K562 (cell line): ENCODE measurements around the gene GJE1. TPM values are rescaled to one million over a fixed set of nuclear protein-coding genes. Genes with fewer than 3 reads are reported as not detected.
A peak's percentile ranks its signal among the peaks of the same experiment; 100 is the strongest.

Experiments used
- CREB1 ChIP-seq, 2 experiments: sonication (generic) in 1 of 2; formaldehyde crosslinking in 1 of 2; IDR thresholded peaks; 2 replicates each; pipeline versions ENCODE4 v1.6.1 to v1.8.0; 2012 to 2022; ENCODE audit warnings: inconsistent platforms in 1 of 2, mild to moderate bottlenecking in 1 of 2, missing genetic modification reagents in 1 of 2, moderate library complexity in 1 of 2
- FOXO4 ChIP-seq: fragments of 450-650 bp; formaldehyde crosslinking; IDR thresholded peaks from 2 replicates; pipeline ENCODE4 v1.4.0; 2020; ENCODE audit warnings: mild to moderate bottlenecking, moderate library complexity
- MCM5 ChIP-seq: fragments of 450-650 bp; IDR thresholded peaks from 2 replicates; pipeline ENCODE4 v1.6.1; 2016; ENCODE audit warnings: low read depth
- MTA3 ChIP-seq: fragments of 450-650 bp; formaldehyde crosslinking; IDR thresholded peaks from 2 replicates; pipeline ENCODE4 v1.6.1; 2017; ENCODE audit warnings: mild to moderate bottlenecking, borderline replicate concordance
- RBM17 ChIP-seq: fragments of 200-400 bp; formaldehyde crosslinking; IDR thresholded peaks from 2 replicates; pipeline ENCODE4 v1.6.1; 2017; ENCODE audit warnings: low read depth, mild to moderate bottlenecking, low read length, borderline replicate concordance
- TEAD2 ChIP-seq: fragments of 450-650 bp; IDR thresholded peaks from 2 replicates; pipeline ENCODE4 v1.6.1; 2016; ENCODE audit warnings: missing genetic modification characterization, control low read depth, missing compliant biosample characterization
- ZBTB8A ChIP-seq: fragments of 450-650 bp; IDR thresholded peaks from 2 replicates; pipeline ENCODE4 v1.6.1; 2018; ENCODE audit warnings: mild to moderate bottlenecking, moderate library complexity; ENCODE audit not compliant: partially characterized antibody
- ZNF263 ChIP-seq: sonication (generic); formaldehyde crosslinking; IDR thresholded peaks from 2 replicates; pipeline ENCODE4 v1.8.0; 2022; ENCODE audit warnings: mild to moderate bottlenecking, missing genetic modification reagents, borderline replicate concordance
- ZNF398 ChIP-seq: fragments of 250-450 bp; sonication (Bioruptor Pico); IDR thresholded peaks from 2 replicates; pipeline ENCODE4 v1.8.0; 2021; ENCODE audit warnings: moderate library complexity, mild to moderate bottlenecking, inconsistent platforms
- ZNF668 ChIP-seq: fragments of 250-450 bp; sonication (Bioruptor Pico); IDR thresholded peaks from 2 replicates; pipeline ENCODE4 v1.8.0; 2022; ENCODE audit warnings: mild to moderate bottlenecking, inconsistent platforms
- polyA plus RNA-seq, 8 experiments: library from polyadenylated mRNA; depleted of rRNA in 4 of 8; stranded (reverse) in 5 of 8; unstranded in 3 of 8; fragments of >200 nt; fragmentation: Nextera tagmentation in 2 of 8; fragmentation: Illumina TruSeq in 1 of 8; extraction: Ambion mirVana in 2 of 8; extraction: Trizol in 1 of 8; gene quantifications; 2 replicates each; pipeline versions ENCODE4 v1.2.1 to v1.2.3, GENCODE V29; 2011 to 2014; ENCODE audit warnings: inconsistent platforms in 1 of 8, missing spikeins in 1 of 8
- total RNA-seq, 7 experiments: library from RNA; depleted of rRNA in 6 of 7; stranded (reverse); fragments of >200 nt in 6 of 7; fragmentation: Illumina TruSeq in 2 of 7; extraction: Trizol in 2 of 7; gene quantifications; 2 replicates each; pipeline versions ENCODE4 v1.2.1 to v1.2.3, GENCODE V29; 2011 to 2021; ENCODE audit warnings: low replicate concordance in 1 of 7
- TF ChIP-seq, protein P1 (sequence below): sonication (generic); formaldehyde crosslinking; IDR thresholded peaks from 2 replicates; pipeline ENCODE4 v1.8.0; 2022; ENCODE audit warnings: missing genetic modification reagents, mild to moderate bottlenecking, borderline replicate concordance
- TF ChIP-seq, protein P2 (sequence below): fragments of 450-650 bp; IDR thresholded peaks from 2 replicates; pipeline ENCODE4 v1.7.1; 2018; ENCODE audit warnings: mild to moderate bottlenecking, low read depth; ENCODE audit not compliant: partially characterized antibody
- TF ChIP-seq, protein P3 (sequence below): sonication (generic); formaldehyde crosslinking; IDR thresholded peaks from 2 replicates; pipeline ENCODE4 v1.8.0; 2022; ENCODE audit warnings: mild to moderate bottlenecking, missing genetic modification reagents, borderline replicate concordance
- TF ChIP-seq, protein P4 (sequence below): sonication (generic); formaldehyde crosslinking; IDR thresholded peaks from 2 replicates; pipeline ENCODE4 v1.9.0; 2022; ENCODE audit warnings: mild to moderate bottlenecking, missing genetic modification reagents

Gene GJE1
- total and polyA plus RNA-seq, 9 of the 15 experiments (the other 6 are each of a cell fraction or from before 2014, with no cell fraction given): not detected

- TF ChIP-seq, protein P1, sequence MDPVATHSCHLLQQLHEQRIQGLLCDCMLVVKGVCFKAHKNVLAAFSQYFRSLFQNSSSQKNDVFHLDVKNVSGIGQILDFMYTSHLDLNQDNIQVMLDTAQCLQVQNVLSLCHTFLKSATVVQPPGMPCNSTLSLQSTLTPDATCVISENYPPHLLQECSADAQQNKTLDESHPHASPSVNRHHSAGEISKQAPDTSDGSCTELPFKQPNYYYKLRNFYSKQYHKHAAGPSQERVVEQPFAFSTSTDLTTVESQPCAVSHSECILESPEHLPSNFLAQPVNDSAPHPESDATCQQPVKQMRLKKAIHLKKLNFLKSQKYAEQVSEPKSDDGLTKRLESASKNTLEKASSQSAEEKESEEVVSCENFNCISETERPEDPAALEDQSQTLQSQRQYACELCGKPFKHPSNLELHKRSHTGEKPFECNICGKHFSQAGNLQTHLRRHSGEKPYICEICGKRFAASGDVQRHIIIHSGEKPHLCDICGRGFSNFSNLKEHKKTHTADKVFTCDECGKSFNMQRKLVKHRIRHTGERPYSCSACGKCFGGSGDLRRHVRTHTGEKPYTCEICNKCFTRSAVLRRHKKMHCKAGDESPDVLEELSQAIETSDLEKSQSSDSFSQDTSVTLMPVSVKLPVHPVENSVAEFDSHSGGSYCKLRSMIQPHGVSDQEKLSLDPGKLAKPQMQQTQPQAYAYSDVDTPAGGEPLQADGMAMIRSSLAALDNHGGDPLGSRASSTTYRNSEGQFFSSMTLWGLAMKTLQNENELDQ (CRISPR knock-in tag): no peak
- TF ChIP-seq, protein P2, sequence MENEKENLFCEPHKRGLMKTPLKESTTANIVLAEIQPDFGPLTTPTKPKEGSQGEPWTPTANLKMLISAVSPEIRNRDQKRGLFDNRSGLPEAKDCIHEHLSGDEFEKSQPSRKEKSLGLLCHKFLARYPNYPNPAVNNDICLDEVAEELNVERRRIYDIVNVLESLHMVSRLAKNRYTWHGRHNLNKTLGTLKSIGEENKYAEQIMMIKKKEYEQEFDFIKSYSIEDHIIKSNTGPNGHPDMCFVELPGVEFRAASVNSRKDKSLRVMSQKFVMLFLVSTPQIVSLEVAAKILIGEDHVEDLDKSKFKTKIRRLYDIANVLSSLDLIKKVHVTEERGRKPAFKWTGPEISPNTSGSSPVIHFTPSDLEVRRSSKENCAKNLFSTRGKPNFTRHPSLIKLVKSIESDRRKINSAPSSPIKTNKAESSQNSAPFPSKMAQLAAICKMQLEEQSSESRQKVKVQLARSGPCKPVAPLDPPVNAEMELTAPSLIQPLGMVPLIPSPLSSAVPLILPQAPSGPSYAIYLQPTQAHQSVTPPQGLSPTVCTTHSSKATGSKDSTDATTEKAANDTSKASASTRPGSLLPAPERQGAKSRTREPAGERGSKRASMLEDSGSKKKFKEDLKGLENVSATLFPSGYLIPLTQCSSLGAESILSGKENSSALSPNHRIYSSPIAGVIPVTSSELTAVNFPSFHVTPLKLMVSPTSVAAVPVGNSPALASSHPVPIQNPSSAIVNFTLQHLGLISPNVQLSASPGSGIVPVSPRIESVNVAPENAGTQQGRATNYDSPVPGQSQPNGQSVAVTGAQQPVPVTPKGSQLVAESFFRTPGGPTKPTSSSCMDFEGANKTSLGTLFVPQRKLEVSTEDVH: peak; percentile 96
- TF ChIP-seq TEAD2 (tag) (no peak), RBM17 (no peak), ZNF398 (CRISPR knock-in tag) (no peak), ZNF668 (CRISPR knock-in tag) (no peak), CREB1 (IDR thresholded peaks at IDR 0.05) (peak; percentile 40), CREB1 (CRISPR knock-in tag; IDR thresholded peaks at IDR 0.05) (peak; percentile 79), MTA3 (peak; percentile 100), MCM5 (no peak), ZBTB8A (no peak), FOXO4 (CRISPR knock-in tag) (no peak), ZNF263 (CRISPR knock-in tag) (no peak; the same call in 1 of the 2 replicates)
- TF ChIP-seq, protein P3, sequence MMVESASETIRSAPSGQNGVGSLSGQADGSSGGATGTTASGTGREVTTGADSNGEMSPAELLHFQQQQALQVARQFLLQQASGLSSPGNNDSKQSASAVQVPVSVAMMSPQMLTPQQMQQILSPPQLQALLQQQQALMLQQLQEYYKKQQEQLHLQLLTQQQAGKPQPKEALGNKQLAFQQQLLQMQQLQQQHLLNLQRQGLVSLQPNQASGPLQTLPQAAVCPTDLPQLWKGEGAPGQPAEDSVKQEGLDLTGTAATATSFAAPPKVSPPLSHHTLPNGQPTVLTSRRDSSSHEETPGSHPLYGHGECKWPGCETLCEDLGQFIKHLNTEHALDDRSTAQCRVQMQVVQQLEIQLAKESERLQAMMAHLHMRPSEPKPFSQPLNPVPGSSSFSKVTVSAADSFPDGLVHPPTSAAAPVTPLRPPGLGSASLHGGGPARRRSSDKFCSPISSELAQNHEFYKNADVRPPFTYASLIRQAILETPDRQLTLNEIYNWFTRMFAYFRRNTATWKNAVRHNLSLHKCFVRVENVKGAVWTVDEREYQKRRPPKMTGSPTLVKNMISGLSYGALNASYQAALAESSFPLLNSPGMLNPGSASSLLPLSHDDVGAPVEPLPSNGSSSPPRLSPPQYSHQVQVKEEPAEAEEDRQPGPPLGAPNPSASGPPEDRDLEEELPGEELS (CRISPR knock-in tag): no peak
- TF ChIP-seq, protein P4, sequence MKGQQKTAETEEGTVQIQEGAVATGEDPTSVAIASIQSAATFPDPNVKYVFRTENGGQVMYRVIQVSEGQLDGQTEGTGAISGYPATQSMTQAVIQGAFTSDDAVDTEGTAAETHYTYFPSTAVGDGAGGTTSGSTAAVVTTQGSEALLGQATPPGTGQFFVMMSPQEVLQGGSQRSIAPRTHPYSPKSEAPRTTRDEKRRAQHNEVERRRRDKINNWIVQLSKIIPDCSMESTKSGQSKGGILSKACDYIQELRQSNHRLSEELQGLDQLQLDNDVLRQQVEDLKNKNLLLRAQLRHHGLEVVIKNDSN (CRISPR knock-in tag): no peak
These were observed 14.3 kb downstream of the GJE1 start, which contains the start of the genes NMBR and VTA1 (continued) for GRCh38 chr6:142146828-142147662.
